Neural progenitor cell (in vitro differentiated cells): ENCODE measurements around the gene ACER3. TPM values are rescaled to one million over a fixed set of nuclear protein-coding genes. Genes with fewer than 3 reads are reported as not detected.
A peak's percentile ranks its signal among the peaks of the same experiment; 100 is the strongest.

Experiments
- DNase-seq: peaks from one replicate; pipeline ENCODE4 v3.0.0-alpha.2; 2016; ENCODE audit warnings: low spot score
- H2AFZ ChIP-seq: fragments of 200-600 bp; sonication (generic); replicated peaks from 2 replicates; pipeline ENCODE4 v1.6.1; 2016; ENCODE audit warnings: antibody characterized with exemption
- H3F3A ChIP-seq: fragments of 200-600 bp; sonication (generic); 2 replicates; pipeline ENCODE4 v1.6.1; 2016; ENCODE audit warnings: antibody characterized with exemption, low read depth
- H3K27ac ChIP-seq: fragments of 200-600 bp; sonication (generic); 2 replicates; pipeline ENCODE4 v1.5.1; 2016; ENCODE audit warnings: mild to moderate bottlenecking
- H3K27me3 ChIP-seq: fragments of 200-600 bp; sonication (generic); 2 replicates; pipeline ENCODE4 v1.6.1; 2016; ENCODE audit warnings: mild to moderate bottlenecking, moderate library complexity
- H3K36me3 ChIP-seq: fragments of 200-600 bp; sonication (generic); 2 replicates; pipeline ENCODE4 v1.5.1; 2016
- H3K4me1 ChIP-seq: fragments of 200-600 bp; sonication (generic); 2 replicates; pipeline ENCODE4 v1.6.1; 2016; ENCODE audit warnings: mixed run types
- H3K4me2 ChIP-seq: fragments of 200-600 bp; sonication (generic); 2 replicates; pipeline ENCODE4 v1.6.1; 2016
- H3K4me3 ChIP-seq: fragments of 200-600 bp; sonication (generic); 2 replicates; pipeline ENCODE4 v1.5.1; 2016
- H3K79me2 ChIP-seq: fragments of 200-600 bp; sonication (generic); 2 replicates; pipeline ENCODE4 v1.6.1; 2016; ENCODE audit warnings: low read depth
- H3K9ac ChIP-seq: fragments of 200-600 bp; sonication (generic); 2 replicates; pipeline ENCODE4 v1.6.1; 2016
- H3K9me3 ChIP-seq: fragments of 200-600 bp; sonication (generic); 2 replicates; pipeline ENCODE4 v1.5.1; 2016; ENCODE audit warnings: low read depth
- H4K20me1 ChIP-seq: fragments of 200-600 bp; sonication (generic); 2 replicates; pipeline ENCODE4 v1.6.1; 2016; ENCODE audit warnings: low read depth
- H3K27ac Mint-ChIP-seq: 3 replicates; pipeline ENCODE4 v1.8.0; 2021; ENCODE audit warnings: mixed read lengths
- H3K27me3 Mint-ChIP-seq: 2 replicates; pipeline ENCODE4 v1.8.0; 2022; ENCODE audit warnings: low read depth, mild to moderate bottlenecking, inconsistent platforms, moderate library complexity, mixed read lengths; ENCODE audit not compliant: insufficient read depth
- H3K36me3 Mint-ChIP-seq: 3 replicates; pipeline ENCODE4 v1.8.0; 2021; ENCODE audit warnings: mixed read lengths
- H3K4me1 Mint-ChIP-seq: 3 replicates; pipeline ENCODE4 v1.8.0; 2021; ENCODE audit warnings: mixed read lengths
- H3K4me3 Mint-ChIP-seq: 3 replicates; pipeline ENCODE4 v1.8.0; 2021; ENCODE audit warnings: mild to moderate bottlenecking, moderate library complexity, mixed read lengths
- H3K9me3 Mint-ChIP-seq: 3 replicates; pipeline ENCODE4 v1.8.0; 2020; ENCODE audit warnings: mixed read lengths
- EZH2 ChIP-seq: fragments of 200-600 bp; sonication (generic); IDR thresholded peaks from 2 replicates; pipeline ENCODE4 v1.6.1; 2017; ENCODE audit warnings: antibody characterized with exemption, mild to moderate bottlenecking, moderate library complexity
- EZH2phosphoT487 ChIP-seq: fragments of 200-600 bp; sonication (generic); IDR thresholded peaks from 2 replicates; pipeline ENCODE4 v1.6.1; 2017; ENCODE audit warnings: antibody characterized with exemption
- total RNA-seq: library from RNA; depleted of rRNA; stranded (reverse); fragments of >200 nt; gene quantifications from 2 replicates; pipeline ENCODE4 v1.2.3, GENCODE V29; 2015; ENCODE audit warnings: low replicate concordance
- TF ChIP-seq, protein P1 (sequence below): fragments of 200-600 bp; sonication (generic); IDR thresholded peaks from 2 replicates; pipeline ENCODE4 v1.5.1; 2017; ENCODE audit warnings: antibody characterized with exemption, mild to moderate bottlenecking

Gene ACER3
- total RNA-seq, 1 donor from 2014 or later: 18.9 TPM

GRCh38 chr11:77063407-77063806 is 202.7 kb downstream of the ACER3 start:
- H3K36me3 Mint-ChIP-seq: no peaks in the 10 kb centered on the region
- H3K4me3 Mint-ChIP-seq: no peak overlapping the region
- Histone ChIP-seq H3K27ac (no peak overlapping the region), H3K27me3 (peaks cover 10% of the 10 kb centered on the region), H3K36me3 (no peaks in the 10 kb centered on the region), H3F3A (peaks cover 14% of the 10 kb centered on the region), H3K79me2 (no peaks in the 10 kb centered on the region), H2AFZ (no peak overlapping the region), H4K20me1 (peaks cover 3% of the 10 kb centered on the region), H3K4me3 (no peak overlapping the region), H3K4me1 (peaks cover 13% of the 10 kb centered on the region), H3K9me3 (no peaks in the 10 kb centered on the region), H3K9ac (no peak overlapping the region), H3K4me2 (no peak overlapping the region)
- no peak overlapping the region for H3K27ac Mint-ChIP-seq
- H3K27me3 Mint-ChIP-seq: peaks cover 7% of the 10 kb centered on the region
- peaks cover 12% of the 10 kb centered on the region for H3K4me1 Mint-ChIP-seq
- TF ChIP-seq, protein P1, sequence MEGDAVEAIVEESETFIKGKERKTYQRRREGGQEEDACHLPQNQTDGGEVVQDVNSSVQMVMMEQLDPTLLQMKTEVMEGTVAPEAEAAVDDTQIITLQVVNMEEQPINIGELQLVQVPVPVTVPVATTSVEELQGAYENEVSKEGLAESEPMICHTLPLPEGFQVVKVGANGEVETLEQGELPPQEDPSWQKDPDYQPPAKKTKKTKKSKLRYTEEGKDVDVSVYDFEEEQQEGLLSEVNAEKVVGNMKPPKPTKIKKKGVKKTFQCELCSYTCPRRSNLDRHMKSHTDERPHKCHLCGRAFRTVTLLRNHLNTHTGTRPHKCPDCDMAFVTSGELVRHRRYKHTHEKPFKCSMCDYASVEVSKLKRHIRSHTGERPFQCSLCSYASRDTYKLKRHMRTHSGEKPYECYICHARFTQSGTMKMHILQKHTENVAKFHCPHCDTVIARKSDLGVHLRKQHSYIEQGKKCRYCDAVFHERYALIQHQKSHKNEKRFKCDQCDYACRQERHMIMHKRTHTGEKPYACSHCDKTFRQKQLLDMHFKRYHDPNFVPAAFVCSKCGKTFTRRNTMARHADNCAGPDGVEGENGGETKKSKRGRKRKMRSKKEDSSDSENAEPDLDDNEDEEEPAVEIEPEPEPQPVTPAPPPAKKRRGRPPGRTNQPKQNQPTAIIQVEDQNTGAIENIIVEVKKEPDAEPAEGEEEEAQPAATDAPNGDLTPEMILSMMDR: no peak
- TF ChIP-seq EZH2phosphoT487 (no peak), EZH2 (no peak)
- H3K9me3 Mint-ChIP-seq: peaks cover 6% of the 10 kb centered on the region
- DNase-seq: no peak

DNA sequence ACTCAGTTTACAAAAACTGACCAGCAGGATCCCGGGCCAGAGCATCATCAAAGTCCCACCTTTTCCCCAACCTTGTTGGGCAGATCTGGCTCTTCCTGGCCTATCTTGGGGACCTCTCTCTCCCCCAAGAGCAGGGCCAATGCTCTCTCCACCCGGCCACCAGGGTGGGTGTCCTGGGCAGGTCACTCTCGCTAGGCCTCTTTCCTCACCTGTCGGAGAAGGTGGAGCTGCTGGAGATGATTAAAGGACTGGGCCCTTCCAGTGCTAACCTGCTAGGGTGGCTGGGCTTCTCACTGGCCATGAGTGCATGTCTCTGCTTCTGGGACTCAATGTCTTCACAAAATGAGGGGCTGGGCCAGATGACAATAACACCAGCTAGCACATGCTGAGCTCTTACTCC is 203.1 kb downstream of the ACER3 start:
- TF ChIP-seq, protein P1: no peak
- Mint-ChIP-seq H3K27me3 (peaks cover 7% of the 10 kb centered on the region), H3K27ac (no peak overlapping the region), H3K4me1 (peaks cover 13% of the 10 kb centered on the region), H3K4me3 (no peak overlapping the region), H3K36me3 (no peaks in the 10 kb centered on the region), H3K9me3 (peaks cover 6% of the 10 kb centered on the region)
- no peak overlapping the region for H3K4me3 ChIP-seq
- H3K27ac ChIP-seq: no peak overlapping the region
- H3K9me3 ChIP-seq: no peaks in the 10 kb centered on the region
- no peak overlapping the region for H2AFZ ChIP-seq
- H3K27me3 ChIP-seq: peaks cover 10% of the 10 kb centered on the region
- H3F3A ChIP-seq: peaks cover 14% of the 10 kb centered on the region
- no peaks in the 10 kb centered on the region for H3K36me3 ChIP-seq
- peaks cover 3% of the 10 kb centered on the region for H4K20me1 ChIP-seq
- H3K4me1 ChIP-seq: peaks cover 13% of the 10 kb centered on the region
- DNase-seq: no peak
- H3K79me2 ChIP-seq: no peaks in the 10 kb centered on the region
- H3K9ac ChIP-seq: no peak overlapping the region
- no peak overlapping the region for H3K4me2 ChIP-seq

DNA sequence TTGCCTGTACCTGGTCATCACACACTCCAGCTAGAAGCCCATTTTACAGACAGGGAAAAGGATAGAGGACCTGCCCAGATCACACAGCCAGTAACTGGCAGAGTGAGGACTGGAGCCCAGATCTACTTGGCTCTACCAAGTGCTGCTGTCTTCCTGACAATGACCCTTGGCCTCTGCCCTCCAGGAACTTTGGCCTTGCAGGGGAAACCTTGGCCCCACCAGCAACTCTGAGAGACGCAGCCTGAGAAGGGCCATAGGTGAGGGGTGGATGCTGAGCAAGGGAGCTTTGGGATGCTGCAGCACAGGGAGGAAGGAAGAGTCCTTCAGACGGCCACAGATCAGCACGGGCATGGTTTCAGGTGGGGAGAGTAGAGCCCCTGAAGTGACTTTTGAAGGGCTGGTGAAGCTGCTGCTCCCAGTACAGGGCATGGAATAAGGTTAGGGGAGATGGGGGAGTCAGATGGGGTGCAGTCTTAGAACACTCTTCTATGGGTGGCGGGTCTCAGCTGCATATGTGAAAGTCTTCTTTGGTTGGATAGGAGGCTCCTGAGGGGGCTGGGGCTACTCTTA is 204.0 kb downstream of the ACER3 start:
- H3K4me1 Mint-ChIP-seq: peaks cover 16% of the 10 kb centered on the region
- no peaks in the 10 kb centered on the region for H3K36me3 Mint-ChIP-seq
- no peak overlapping the region for H3K27ac Mint-ChIP-seq
- Histone ChIP-seq H3F3A (peaks cover 14% of the 10 kb centered on the region), H4K20me1 (peaks cover 3% of the 10 kb centered on the region), H2AFZ (no peak overlapping the region), H3K9ac (no peak overlapping the region), H3K9me3 (no peaks in the 10 kb centered on the region), H3K27me3 (peaks cover 10% of the 10 kb centered on the region), H3K4me3 (no peak overlapping the region), H3K36me3 (no peaks in the 10 kb centered on the region), H3K4me1 (peaks cover 13% of the 10 kb centered on the region), H3K4me2 (no peak overlapping the region), H3K79me2 (no peaks in the 10 kb centered on the region), H3K27ac (no peak overlapping the region)
- H3K27me3 Mint-ChIP-seq: peaks cover 7% of the 10 kb centered on the region
- H3K9me3 Mint-ChIP-seq: peaks cover 6% of the 10 kb centered on the region
- H3K4me3 Mint-ChIP-seq: peak overlapping the region; percentile 42
- TF ChIP-seq, protein P1: no peak
- TF ChIP-seq EZH2phosphoT487 (no peak), EZH2 (no peak)
- DNase-seq: no peak
